Amniotic stem cell (primary cell): ENCODE measurements around the gene PLA2G6.

ENCODE experiments used
- DNase-seq: peaks from one replicate; lab custom pipeline; 2025; lab: John Stamatoyannopoulos, UW

Gene PLA2G6, protein sequence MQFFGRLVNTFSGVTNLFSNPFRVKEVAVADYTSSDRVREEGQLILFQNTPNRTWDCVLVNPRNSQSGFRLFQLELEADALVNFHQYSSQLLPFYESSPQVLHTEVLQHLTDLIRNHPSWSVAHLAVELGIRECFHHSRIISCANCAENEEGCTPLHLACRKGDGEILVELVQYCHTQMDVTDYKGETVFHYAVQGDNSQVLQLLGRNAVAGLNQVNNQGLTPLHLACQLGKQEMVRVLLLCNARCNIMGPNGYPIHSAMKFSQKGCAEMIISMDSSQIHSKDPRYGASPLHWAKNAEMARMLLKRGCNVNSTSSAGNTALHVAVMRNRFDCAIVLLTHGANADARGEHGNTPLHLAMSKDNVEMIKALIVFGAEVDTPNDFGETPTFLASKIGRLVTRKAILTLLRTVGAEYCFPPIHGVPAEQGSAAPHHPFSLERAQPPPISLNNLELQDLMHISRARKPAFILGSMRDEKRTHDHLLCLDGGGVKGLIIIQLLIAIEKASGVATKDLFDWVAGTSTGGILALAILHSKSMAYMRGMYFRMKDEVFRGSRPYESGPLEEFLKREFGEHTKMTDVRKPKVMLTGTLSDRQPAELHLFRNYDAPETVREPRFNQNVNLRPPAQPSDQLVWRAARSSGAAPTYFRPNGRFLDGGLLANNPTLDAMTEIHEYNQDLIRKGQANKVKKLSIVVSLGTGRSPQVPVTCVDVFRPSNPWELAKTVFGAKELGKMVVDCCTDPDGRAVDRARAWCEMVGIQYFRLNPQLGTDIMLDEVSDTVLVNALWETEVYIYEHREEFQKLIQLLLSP

GRCh38 chr22:38181453-38182200 lies at the start of gene PLA2G6:
Gene PLA2G6 (minus strand): TSS chr22:38181830. CDS start chr22:38169426, 12,404 bp downstream.
- peak; percentile 95 for DNase-seq

GRCh38 chr22:38230916-38231315 lies 49.3 kb upstream of the PLA2G6 start:
- no peak for DNase-seq

DNA sequence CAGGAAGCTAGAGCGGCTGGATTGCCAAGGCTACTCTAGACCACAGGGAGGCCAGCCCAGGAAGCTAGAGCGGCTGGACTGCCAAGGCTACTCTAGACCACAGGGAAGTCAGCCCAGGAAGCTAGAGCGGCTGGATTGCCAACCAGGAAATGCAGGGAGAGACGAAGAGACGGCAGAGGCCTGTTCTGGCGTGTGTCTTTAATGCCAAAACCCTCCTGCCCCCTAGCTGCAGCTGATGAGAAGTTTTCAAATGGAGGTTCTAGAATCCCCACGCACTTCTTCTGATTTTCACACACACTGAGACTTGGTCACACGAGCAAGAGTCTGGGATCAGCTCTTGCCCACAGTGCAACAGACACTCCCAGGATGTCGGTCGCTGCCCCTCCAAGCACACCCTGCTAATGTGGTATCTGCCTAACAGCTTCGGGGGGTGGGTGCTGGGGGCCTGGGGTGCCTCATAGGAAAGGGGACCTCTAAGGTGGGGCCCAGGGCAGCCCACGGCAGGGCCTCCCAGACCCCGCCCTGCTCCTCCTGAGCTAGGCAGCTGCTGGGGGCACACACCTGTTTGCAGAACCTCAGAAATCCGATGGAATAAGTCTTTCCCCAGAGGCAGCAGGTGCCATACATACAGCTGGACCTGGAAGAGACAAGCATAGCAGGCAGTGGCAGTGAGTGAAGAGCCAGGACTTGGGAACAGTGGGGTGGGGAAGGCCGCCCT lies 48.6 kb upstream of the PLA2G6 start:
- DNase-seq, result no peak

GRCh38 chr22:38228873-38229740 lies 47.5 kb upstream of the PLA2G6 start:
- no peak for DNase-seq

DNA sequence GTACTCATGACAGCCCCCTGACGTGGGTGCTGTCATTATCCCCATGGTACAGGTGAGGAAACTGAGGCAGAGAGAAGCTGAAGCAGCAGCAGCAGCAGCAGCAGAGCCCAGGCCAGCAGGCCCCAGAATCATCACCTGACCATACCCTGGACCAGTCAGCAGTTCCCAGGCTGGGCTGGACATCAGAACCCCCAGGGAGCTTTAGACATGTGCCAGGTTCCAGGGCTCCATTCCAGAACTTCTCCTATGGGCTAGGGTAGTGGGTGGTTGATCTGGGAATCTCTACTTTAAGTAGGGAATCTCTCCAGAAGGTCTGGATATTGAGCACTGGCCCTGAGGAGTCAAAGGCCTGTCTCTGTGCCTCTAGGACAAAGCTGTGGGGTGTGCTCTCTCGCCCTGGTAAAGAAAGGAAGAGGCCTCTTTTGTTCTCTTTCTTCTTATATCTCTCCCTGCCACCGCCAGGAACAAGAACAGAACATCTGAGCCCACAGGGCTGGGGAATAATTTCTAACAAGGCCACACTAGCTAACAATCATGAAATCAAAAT lies 46.8 kb upstream of the PLA2G6 start:
- DNase-seq, result no peak

DNA sequence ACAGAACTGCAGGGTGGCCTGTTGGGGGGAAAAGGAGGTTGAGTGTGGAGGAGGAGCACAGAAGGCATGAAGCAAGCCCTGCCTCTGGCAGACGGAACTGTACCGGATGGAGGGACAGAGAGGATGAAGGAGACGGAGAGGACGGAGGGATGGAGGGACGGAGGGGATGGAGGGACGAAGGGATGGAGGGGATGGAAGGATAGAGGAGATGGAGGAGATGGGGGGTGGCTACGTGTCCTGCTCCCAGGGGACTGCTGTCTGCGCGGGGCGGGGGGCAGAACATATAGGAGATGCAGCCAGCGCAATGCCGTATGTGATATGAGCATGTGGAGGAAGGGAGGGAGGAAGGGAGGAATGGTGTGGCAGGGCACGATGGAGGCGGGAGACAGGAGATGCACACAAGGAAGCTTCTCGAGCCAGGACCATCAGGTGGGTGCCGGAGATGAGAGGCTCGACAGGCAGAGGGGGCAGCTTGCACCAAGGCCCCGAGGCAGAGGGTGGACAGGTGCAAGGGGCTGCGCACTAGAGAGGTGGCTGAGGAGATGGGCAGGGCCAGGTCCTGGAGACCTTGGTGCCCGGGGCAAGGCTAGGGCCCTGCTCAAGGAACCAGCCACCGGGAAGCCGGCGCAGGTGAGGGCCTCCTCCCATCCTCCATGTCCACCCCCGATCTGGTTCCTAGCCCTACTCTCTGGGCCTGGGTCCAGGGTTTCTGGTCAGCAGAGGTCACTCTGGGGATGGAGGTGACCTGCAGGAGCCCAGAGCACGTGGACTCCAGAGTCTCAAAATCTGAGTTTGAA lies 45.4 kb upstream of the PLA2G6 start:
- DNase-seq, result no peak

DNA sequence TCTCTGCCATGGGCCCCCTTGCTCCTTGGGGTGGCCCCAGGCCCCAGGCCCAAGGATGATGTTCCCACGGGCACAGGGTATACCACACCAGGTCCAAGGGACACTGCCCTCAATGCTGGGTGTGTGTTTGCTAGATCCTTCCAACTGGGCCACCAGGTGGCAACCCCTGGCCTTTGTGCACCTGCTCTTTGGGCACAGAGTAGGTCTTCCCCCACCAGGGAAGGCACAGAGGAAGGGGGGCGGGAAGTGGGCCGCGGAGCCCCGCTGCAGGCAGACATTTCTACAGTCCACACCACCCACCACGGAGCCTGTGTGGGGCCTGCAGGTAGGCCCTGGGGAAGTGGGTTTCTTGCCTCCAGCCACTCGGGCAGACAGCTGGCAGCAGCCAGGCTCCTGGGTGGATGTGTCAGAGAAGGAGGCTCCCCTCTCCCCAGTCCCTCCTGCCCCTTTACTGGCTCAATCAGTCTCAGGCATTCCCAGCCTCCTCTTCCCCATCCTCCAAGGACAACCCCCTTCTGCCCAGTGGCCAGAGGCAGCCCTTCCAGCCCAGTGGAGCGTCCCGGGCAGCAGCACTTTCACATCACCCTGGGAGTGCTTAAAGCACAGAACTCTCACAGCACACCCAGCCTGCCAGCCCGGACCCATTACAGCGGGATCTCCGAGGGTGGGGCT lies 41.8 kb upstream of the PLA2G6 start:
- DNase-seq, result no peak

DNA sequence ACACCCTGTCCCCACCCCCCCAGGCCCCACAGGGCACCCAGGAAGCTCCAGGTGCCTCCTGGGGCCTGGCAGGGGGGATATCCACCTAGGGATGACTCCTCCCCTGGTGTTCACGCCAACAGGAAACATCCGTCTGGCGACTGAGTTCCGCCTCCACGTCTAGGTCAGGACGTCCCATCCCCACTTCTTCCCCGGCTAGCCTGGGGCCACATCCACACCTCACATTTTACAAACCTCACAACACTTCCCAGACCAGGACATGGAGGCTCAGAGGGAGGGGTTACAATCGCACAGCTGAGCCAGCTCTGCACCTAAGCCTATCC lies 41.1 kb upstream of the PLA2G6 start:
- no peak for DNase-seq

DNA sequence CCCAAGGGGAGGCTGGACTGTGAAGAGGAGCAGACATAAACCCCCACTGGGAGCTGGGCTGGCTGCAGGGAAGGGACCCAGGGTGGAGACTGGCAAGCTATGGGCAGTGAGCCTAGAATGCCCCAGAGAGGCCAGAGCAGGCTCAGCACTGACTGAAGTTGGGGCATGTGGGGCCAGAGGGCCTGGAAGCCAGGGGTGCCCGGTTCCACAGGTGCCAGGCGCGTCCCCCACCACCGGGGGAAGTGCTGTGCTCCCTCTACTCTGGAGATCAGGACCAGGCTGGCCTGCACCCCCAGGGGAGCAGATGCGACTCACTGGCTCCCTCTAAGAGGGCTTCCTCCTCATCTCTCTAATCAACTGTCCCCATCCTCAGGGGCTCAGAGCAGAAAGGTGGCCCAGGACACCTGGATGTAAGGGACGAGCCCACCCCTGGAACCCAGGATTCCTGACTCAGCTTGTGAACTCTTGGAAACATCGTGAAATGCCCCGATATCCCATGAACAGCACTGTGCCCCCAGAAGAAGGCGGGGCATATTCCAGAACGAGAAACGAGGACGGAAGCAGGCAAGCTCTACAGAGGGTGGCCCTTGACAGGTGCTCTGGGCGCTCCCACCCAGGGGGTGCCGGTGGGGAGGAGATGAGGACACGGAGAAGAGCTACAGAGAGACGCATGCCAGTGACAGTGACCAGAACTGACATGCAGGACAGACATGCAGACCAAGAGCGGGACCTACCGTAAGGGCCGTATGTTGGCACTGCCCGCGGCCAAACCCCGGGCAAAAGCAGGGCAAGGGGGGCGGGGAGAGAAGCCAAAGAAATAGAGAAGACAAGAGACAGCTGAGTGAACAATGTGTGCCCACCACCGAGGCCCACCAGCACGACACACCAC lies 40.5 kb upstream of the PLA2G6 start:
- no peak for DNase-seq

GRCh38 chr22:38221407-38221806 lies 39.8 kb upstream of the PLA2G6 start:
- DNase-seq, result no peak

DNA sequence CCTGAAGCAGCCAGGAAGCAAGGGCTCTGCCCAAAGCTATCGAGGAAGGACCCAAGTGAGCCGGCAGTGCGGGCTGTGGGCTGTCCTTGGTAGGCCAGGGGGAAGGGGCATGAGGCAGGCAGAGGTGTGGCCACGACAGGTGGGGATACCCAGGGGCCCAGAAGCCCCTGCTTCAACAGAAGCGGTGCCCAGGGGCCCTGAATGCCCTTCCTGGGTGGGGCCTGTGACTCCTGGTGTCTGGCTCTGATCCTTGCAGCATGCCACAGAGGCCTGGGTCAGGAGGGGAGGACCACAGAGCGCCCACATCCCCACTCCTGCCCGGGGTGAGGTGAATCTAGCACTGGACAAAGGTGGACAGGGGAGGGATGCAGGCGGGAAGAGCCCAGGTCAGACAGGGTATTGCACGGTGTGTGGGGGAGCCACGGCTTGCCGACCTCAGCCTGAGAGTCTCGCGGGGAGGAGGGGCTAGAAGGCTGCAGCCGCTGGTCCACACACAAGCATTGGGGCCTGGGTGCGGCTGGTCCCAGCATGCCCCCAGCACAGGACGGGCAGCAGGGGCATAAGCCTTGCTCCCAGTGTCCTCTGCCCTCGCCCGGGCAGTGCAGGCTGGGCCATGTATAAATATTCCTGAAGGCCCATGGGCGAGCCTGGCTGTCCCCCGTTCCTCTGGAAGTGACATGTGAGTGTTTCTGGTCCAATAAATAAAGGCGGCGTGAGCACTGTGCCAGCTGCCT lies 39.2 kb upstream of the PLA2G6 start:
- no peak for DNase-seq

GRCh38 chr22:38220163-38220562 lies 38.5 kb upstream of the PLA2G6 start:
- no peak for DNase-seq

DNA sequence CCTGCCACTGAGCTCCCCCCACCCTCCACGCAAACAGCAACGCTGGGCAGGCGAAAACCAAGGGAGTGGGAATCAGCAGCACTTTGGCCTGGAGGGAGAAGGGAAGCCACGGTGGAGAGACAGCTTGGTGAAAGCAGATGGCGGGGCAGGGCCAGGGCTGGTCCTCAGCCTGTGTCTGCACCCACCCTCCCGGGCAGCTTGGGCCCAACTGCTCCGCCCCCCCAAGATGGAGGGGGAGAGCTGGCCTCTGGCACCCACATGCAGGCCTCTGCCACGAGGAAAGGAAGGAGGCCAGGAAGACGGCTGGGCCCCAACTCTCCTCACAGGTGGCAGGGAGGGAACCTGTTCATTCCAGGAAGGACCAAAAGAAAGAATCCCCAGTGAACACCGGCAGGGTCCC lies 38.0 kb upstream of the PLA2G6 start:
- DNase-seq, result no peak

- peak; percentile 65 for DNase-seq
Observed at GRCh38 chr22:38218661-38219622, 37.3 kb upstream of the PLA2G6 start.

DNA sequence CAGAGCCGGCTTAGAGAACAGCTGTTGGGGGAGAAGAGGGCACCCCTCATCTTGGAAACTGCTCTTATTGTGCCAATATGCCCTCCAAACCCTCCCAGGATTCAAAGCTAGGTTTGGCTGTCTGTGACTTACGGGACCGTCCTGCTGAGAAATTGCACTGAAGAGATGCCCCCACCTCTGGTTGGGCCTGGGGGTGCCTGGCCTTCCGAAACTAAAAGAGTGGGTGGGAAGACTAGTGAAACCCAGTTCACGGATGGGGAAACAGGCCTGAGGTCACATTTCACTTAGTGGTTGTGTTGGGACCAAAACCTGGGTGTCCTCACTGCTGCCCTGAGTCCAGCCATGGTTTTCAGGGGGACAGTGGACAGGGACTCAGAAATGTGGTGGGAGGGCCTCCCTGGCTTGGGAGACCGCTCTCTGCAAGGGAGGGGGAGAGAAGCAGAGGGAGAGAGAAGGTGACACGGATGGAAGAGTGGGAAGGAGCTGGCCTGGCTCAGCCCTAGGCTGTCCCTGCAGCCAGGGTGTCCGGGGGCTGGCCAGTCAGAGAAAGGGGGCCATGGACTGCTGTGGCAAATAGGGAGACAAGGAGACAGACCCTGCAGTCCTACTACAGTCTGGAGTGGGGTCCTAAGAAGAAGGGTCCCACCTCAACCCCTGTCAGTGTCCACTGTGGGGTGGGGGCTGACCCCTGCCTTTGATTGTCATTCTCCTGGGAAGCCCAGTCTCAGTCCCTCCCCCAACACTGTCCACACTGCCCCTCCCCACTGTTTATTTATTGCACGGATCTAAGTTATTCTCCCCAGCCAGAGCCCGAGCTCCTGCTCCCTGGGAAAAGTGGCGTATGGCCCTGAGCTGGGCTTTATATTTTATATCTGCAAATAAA lies 33.8 kb upstream of the PLA2G6 start:
- DNase-seq, result no peak
